Activated naive CD4-positive, alpha-beta T cell treated with anti-CD3 and anti-CD28 coated beads, Interleukin-2, amount 10 ng/mL, durations not matched to agents 5 hours and 36 hours (primary cell): Measurements from ENCODE around the gene IRS4. TPM values are rescaled to one million over a fixed set of nuclear protein-coding genes. Genes with fewer than 3 reads are reported as not detected.

Experiments
- total RNA-seq, 2 experiments: library from RNA; stranded (reverse); gene quantifications; one replicate each; pipeline ENCODE4 v1.2.3, GENCODE V29; 2021

The IRS4 gene
- not detected for total RNA-seq

DNA sequence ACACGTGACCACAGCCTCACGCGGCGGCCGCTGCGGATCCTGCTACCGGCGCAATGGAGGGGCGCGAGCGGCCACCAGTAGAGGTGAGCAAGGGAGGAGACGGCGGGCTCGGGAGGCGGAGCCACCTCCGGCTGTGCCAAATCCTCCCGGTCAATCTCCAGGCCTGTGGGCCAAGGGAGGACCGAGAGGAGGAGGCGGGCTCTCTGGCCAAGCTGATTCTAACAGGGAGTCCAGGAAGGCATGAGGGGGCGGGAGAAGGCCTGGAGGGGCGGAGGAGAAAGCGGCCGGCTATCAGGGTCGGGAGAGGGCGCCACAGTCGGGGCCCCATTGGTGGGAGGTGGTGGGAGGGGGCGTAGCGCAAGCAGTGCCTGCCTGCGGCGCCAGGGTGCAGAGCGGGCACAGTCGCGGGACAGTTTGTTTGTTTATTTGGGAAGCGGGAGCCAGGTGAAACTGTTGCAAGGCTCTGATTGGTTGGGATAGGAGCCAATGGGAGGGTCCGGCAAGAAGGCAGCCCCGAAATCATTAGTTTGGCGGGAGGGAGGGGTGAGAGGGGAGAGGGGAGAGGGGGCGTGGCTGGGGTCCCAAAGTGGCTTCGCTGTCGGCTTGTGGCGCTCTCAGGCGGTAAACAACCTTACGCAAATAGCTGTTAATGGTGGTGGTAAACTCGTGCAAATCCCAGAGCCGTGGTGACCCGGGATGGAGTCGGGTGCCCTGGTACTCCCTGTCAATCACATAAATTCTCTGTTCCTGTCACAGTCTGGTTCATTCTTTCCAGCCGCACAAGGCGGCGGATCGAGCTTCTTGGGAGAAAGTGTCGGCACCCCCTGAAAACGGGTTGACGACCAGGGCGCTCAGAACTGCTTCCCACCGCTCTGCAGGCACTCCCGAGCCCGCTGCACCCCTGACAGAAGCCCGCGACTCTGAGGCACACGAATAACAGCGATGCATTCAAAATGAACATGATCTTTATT lies at the start of gene IRS4:
IRS4 (minus strand) TSS at position 55 of the 971 bp plus-strand sequence.

